ENCODE measurements around the gene FGD2.

FGD2 gene

GRCh38 chr6:37005061-37005810 is at the start of gene FGD2:
FGD2 (plus strand) TSS chr6:37005655; CDS start chr6:37005818, 163 bp downstream.
- no peak for DNase-seq (ENCODE audit: low read depth in 1 of 2, low spot score in 1 of 2)

- no peak for DNase-seq (ENCODE audit: low read depth in 1 of 2, low spot score in 1 of 2)
These were observed 49.6 kb upstream of the FGD2 start for GRCh38 chr6:36955671-36956445.

- DNase-seq (ENCODE audit: low read depth in 1 of 2, low spot score in 1 of 2), result no peak
These were observed 49.0 kb upstream of the FGD2 start for GRCh38 chr6:36956446-36956820.

GRCh38 chr6:36957773-36958271 is 47.6 kb upstream of the FGD2 start:
- DNase-seq (ENCODE audit: low read depth in 1 of 2, low spot score in 1 of 2), result no peak

- no peak for DNase-seq (ENCODE audit: low read depth in 1 of 2, low spot score in 1 of 2)
These were observed 46.5 kb upstream of the FGD2 start for GRCh38 chr6:36958775-36959554.

GRCh38 chr6:36959555-36960250 is 45.8 kb upstream of the FGD2 start:
- DNase-seq (ENCODE audit: low read depth in 1 of 2, low spot score in 1 of 2), result no peak

- DNase-seq (ENCODE audit: low read depth in 1 of 2, low spot score in 1 of 2), result no peak
These were observed 43.7 kb upstream of the FGD2 start for GRCh38 chr6:36961441-36962435.

- DNase-seq (ENCODE audit: low read depth in 1 of 2, low spot score in 1 of 2), result peak; percentile 55
These were observed 42.6 kb upstream of the FGD2 start for GRCh38 chr6:36962874-36963273.

- no peak for DNase-seq (ENCODE audit: low read depth in 1 of 2, low spot score in 1 of 2)
These were observed 41.8 kb upstream of the FGD2 start for GRCh38 chr6:36963451-36964290.

- no peak for DNase-seq (ENCODE audit: low read depth in 1 of 2, low spot score in 1 of 2)
These were observed 41.1 kb upstream of the FGD2 start for GRCh38 chr6:36964349-36964748.

- DNase-seq (ENCODE audit: low read depth in 1 of 2, low spot score in 1 of 2), result no peak
These were observed 40.5 kb upstream of the FGD2 start for GRCh38 chr6:36964908-36965307.

- no peak for DNase-seq (ENCODE audit: low read depth in 1 of 2, low spot score in 1 of 2)
These were observed 38.2 kb upstream of the FGD2 start for GRCh38 chr6:36967301-36967700.

GRCh38 chr6:36967757-36968156 is 37.7 kb upstream of the FGD2 start:
- DNase-seq (ENCODE audit: low read depth in 1 of 2, low spot score in 1 of 2), result no peak

GRCh38 chr6:36968266-36968977 is 37.0 kb upstream of the FGD2 start:
- DNase-seq (ENCODE audit: low read depth in 1 of 2, low spot score in 1 of 2), result no peak

- DNase-seq (ENCODE audit: low read depth in 1 of 2, low spot score in 1 of 2), result no peak
These were observed 36.2 kb upstream of the FGD2 start for GRCh38 chr6:36969240-36969691.

- DNase-seq (ENCODE audit: low read depth in 1 of 2, low spot score in 1 of 2), result no peak
These were observed 35.2 kb upstream of the FGD2 start for GRCh38 chr6:36969988-36970891.
